ENCODE data around the gene TAOK3. TPM values are rescaled to one million over a fixed set of nuclear protein-coding genes. Genes with fewer than 3 reads are reported as not detected.
A peak's percentile ranks its signal among the peaks of the same experiment; 100 is the strongest.

Gene TAOK3
- total RNA-seq, 2 donors from 2014 or later: 33.4 to 40.6 TPM

- Mint-ChIP-seq H3K9me3 (no peaks in the 10 kb centered on the region), H3K36me3 (ENCODE audit: low read depth) (peaks cover 20% of the 10 kb centered on the region), H3K4me1 (no peaks in the 10 kb centered on the region), H3K4me3 (no peak overlapping the region), H3K27me3 (ENCODE audit: insufficient read depth) (no peaks in the 10 kb centered on the region), H3K27ac (peak overlapping the region; percentile 12)
- 88 to 100% methylated on average over 1 of the region's 1 CpG for WGBS, 2 experiments (ENCODE audit: insufficient coverage in 1 of 2, insufficient read length in 1 of 2)
- no peaks in the 10 kb centered on the region for H3K4me1 ChIP-seq (ENCODE audit: control insufficient read depth, insufficient read depth, low read length)
- H3K9me3 ChIP-seq (ENCODE audit: control insufficient read depth, low read length): no peaks in the 10 kb centered on the region
- no peak overlapping the region for H3K4me3 ChIP-seq (ENCODE audit: low read length)
- H3K27ac ChIP-seq (ENCODE audit: low read depth, low read length): no peak overlapping the region
- DNase-seq: no peak
- no peak for TF ChIP-seq CTCF (conservative IDR thresholded peaks at IDR 0.05)
- no peak overlapping the region for H3K9ac ChIP-seq (ENCODE audit: extremely low read depth, low read length, poor library complexity, severe bottlenecking)
- no peaks in the 10 kb centered on the region for H3K36me3 ChIP-seq (ENCODE audit: control insufficient read depth, insufficient read depth, low read length)
- H3K27me3 ChIP-seq (ENCODE audit: control insufficient read depth, insufficient read depth, low read length, poor library complexity, severe bottlenecking): no peaks in the 10 kb centered on the region
These were observed 134.8 kb downstream of the TAOK3 start for GRCh38 chr12:118237908-118238307.

GRCh38 chr12:118237052-118237665, 135.5 kb downstream of the TAOK3 start:
- Histone ChIP-seq H3K27ac (ENCODE audit: low read depth, low read length) (no peak overlapping the region), H3K9me3 (ENCODE audit: control insufficient read depth, low read length) (no peaks in the 10 kb centered on the region), H3K4me3 (ENCODE audit: low read length) (no peak overlapping the region), H3K9ac (ENCODE audit: extremely low read depth, low read length, poor library complexity, severe bottlenecking) (no peak overlapping the region), H3K36me3 (ENCODE audit: control insufficient read depth, insufficient read depth, low read length) (no peaks in the 10 kb centered on the region), H3K4me1 (ENCODE audit: control insufficient read depth, insufficient read depth, low read length) (no peaks in the 10 kb centered on the region), H3K27me3 (ENCODE audit: control insufficient read depth, insufficient read depth, low read length, poor library complexity, severe bottlenecking) (no peaks in the 10 kb centered on the region)
- Mint-ChIP-seq H3K27me3 (ENCODE audit: insufficient read depth) (no peaks in the 10 kb centered on the region), H3K9me3 (no peaks in the 10 kb centered on the region), H3K4me1 (no peaks in the 10 kb centered on the region), H3K4me3 (no peak overlapping the region), H3K27ac (no peak overlapping the region), H3K36me3 (ENCODE audit: low read depth) (peaks cover 22% of the 10 kb centered on the region)
- no peak for TF ChIP-seq CTCF (conservative IDR thresholded peaks at IDR 0.05)
- WGBS, 2 experiments (ENCODE audit: insufficient coverage in 1 of 2, insufficient read length in 1 of 2): 82% methylated on average over 1 of the region's 1 CpG; no CpG with 5 or more reads in 1 of the 2 experiments
- DNase-seq: no peak

GRCh38 chr12:118220702-118221101, 152.0 kb downstream of the TAOK3 start:
- Histone ChIP-seq H3K27ac (ENCODE audit: low read depth, low read length) (no peak overlapping the region), H3K27me3 (ENCODE audit: control insufficient read depth, insufficient read depth, low read length, poor library complexity, severe bottlenecking) (no peaks in the 10 kb centered on the region), H3K9me3 (ENCODE audit: control insufficient read depth, low read length) (no peaks in the 10 kb centered on the region), H3K4me3 (ENCODE audit: low read length) (no peak overlapping the region), H3K36me3 (ENCODE audit: control insufficient read depth, insufficient read depth, low read length) (no peaks in the 10 kb centered on the region), H3K9ac (ENCODE audit: extremely low read depth, low read length, poor library complexity, severe bottlenecking) (no peak overlapping the region), H3K4me1 (ENCODE audit: control insufficient read depth, insufficient read depth, low read length) (no peaks in the 10 kb centered on the region)
- TF ChIP-seq CTCF (conservative IDR thresholded peaks at IDR 0.05): no peak
- Mint-ChIP-seq H3K9me3 (no peaks in the 10 kb centered on the region), H3K4me3 (no peak overlapping the region), H3K27ac (no peak overlapping the region), H3K27me3 (ENCODE audit: insufficient read depth) (no peaks in the 10 kb centered on the region), H3K36me3 (ENCODE audit: low read depth) (peaks cover 15% of the 10 kb centered on the region), H3K4me1 (no peaks in the 10 kb centered on the region)
- DNase-seq: no peak

Measured in endodermal cell (in vitro differentiated cells).